C4-2B (cell line): Measurements from ENCODE around the gene HS3ST5.

Experiments
- ZFX ChIP-seq: fragments of 450-650 bp; IDR thresholded peaks from 2 replicates; pipeline ENCODE4 v1.6.1; 2017
- TF ChIP-seq, protein P1 (sequence below): fragments of 450-650 bp; conservative IDR thresholded peaks from 2 replicates; pipeline ENCODE4 v1.5.1; 2017; ENCODE audit warnings: mild to moderate bottlenecking

GRCh38 chr6:114310053-114310452, 32.8 kb downstream of the HS3ST5 start:
- TF ChIP-seq, protein P1, sequence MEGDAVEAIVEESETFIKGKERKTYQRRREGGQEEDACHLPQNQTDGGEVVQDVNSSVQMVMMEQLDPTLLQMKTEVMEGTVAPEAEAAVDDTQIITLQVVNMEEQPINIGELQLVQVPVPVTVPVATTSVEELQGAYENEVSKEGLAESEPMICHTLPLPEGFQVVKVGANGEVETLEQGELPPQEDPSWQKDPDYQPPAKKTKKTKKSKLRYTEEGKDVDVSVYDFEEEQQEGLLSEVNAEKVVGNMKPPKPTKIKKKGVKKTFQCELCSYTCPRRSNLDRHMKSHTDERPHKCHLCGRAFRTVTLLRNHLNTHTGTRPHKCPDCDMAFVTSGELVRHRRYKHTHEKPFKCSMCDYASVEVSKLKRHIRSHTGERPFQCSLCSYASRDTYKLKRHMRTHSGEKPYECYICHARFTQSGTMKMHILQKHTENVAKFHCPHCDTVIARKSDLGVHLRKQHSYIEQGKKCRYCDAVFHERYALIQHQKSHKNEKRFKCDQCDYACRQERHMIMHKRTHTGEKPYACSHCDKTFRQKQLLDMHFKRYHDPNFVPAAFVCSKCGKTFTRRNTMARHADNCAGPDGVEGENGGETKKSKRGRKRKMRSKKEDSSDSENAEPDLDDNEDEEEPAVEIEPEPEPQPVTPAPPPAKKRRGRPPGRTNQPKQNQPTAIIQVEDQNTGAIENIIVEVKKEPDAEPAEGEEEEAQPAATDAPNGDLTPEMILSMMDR = no peak
- TF ChIP-seq ZFX = no peak
